Parathyroid adenoma (tissue), 2 donors: ENCODE results near the gene SLC8B1.

Experiments
- H2AFZ ChIP-seq: fragments of 300-600 bp; sonication (generic); one replicate; pipeline ENCODE4 v1.7.0; 2017; ENCODE audit warnings: antibody characterized with exemption, mild to moderate bottlenecking
- H3K27ac ChIP-seq: fragments of 300-600 bp; sonication (generic); one replicate; pipeline ENCODE4 v1.7.0; 2017
- H3K27me3 ChIP-seq: fragments of 300-600 bp; sonication (generic); one replicate; pipeline ENCODE4 v1.7.0; 2017; ENCODE audit warnings: low read length; ENCODE audit not compliant: control insufficient read depth, insufficient read depth
- H3K36me3 ChIP-seq: fragments of 300-600 bp; sonication (generic); one replicate; pipeline ENCODE4 v1.7.0; 2017; ENCODE audit warnings: low read length; ENCODE audit not compliant: control insufficient read depth, insufficient read depth
- H3K4me1 ChIP-seq: fragments of 300-600 bp; sonication (generic); one replicate; pipeline ENCODE4 v1.7.0; 2017; ENCODE audit warnings: control low read depth
- H3K4me2 ChIP-seq: fragments of 300-600 bp; sonication (generic); one replicate; pipeline ENCODE4 v1.7.0; 2017; ENCODE audit warnings: low read length
- H3K4me3 ChIP-seq: fragments of 300-600 bp; sonication (generic); one replicate; pipeline ENCODE4 v1.7.0; 2017; ENCODE audit warnings: low read depth, low read length
- H3K79me2 ChIP-seq: fragments of 300-600 bp; sonication (generic); one replicate; pipeline ENCODE4 v1.7.0; 2017; ENCODE audit warnings: control low read depth
- H3K9ac ChIP-seq: fragments of 300-600 bp; sonication (generic); one replicate; pipeline ENCODE4 v1.7.0; 2017; ENCODE audit warnings: mild to moderate bottlenecking
- H3K9me3 ChIP-seq: fragments of 300-600 bp; sonication (generic); one replicate; pipeline ENCODE4 v1.7.0; 2017; ENCODE audit warnings: low read length; ENCODE audit not compliant: control insufficient read depth
- TF ChIP-seq, protein P1 (sequence below): fragments of 300-600 bp; sonication (generic); IDR thresholded peaks from one replicate; pipeline ENCODE4 v1.7.0; 2017; ENCODE audit warnings: antibody characterized with exemption, mild to moderate bottlenecking
- donor health status: primary hyperparathyroidism.

SLC8B1 gene

DNA sequence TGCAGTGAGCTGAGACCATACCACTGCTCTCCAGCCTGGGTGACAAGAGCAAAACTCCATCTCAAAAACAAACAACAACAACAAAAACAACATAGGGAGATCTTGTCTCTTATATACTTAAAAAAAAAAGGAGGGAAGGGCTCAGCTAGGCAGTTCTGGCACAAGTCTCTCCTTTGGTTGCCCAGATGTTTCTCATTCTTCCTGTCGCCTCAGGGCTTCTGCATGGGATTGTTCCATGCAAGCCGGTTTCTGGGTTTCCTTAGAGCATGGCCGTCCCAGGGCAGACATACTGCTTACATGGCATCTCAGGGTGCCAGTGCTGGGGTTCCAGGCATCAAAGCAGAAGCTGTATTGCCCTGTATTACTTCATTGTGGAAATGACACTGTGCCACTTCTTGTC lies 5.2 kb upstream of the SLC8B1 start:
- Histone ChIP-seq H3K9me3 (no peaks in the 10 kb centered on the region), H3K9ac (no peak overlapping the region), H3K4me1 (no peaks in the 10 kb centered on the region), H3K4me3 (no peak overlapping the region), H3K4me2 (no peak overlapping the region), H3K27ac (no peak overlapping the region), H3K79me2 (no peaks in the 10 kb centered on the region), H3K27me3 (no peaks in the 10 kb centered on the region), H2AFZ (no peak overlapping the region), H3K36me3 (no peaks in the 10 kb centered on the region)
- TF ChIP-seq, protein P1, sequence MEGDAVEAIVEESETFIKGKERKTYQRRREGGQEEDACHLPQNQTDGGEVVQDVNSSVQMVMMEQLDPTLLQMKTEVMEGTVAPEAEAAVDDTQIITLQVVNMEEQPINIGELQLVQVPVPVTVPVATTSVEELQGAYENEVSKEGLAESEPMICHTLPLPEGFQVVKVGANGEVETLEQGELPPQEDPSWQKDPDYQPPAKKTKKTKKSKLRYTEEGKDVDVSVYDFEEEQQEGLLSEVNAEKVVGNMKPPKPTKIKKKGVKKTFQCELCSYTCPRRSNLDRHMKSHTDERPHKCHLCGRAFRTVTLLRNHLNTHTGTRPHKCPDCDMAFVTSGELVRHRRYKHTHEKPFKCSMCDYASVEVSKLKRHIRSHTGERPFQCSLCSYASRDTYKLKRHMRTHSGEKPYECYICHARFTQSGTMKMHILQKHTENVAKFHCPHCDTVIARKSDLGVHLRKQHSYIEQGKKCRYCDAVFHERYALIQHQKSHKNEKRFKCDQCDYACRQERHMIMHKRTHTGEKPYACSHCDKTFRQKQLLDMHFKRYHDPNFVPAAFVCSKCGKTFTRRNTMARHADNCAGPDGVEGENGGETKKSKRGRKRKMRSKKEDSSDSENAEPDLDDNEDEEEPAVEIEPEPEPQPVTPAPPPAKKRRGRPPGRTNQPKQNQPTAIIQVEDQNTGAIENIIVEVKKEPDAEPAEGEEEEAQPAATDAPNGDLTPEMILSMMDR = no peak

DNA sequence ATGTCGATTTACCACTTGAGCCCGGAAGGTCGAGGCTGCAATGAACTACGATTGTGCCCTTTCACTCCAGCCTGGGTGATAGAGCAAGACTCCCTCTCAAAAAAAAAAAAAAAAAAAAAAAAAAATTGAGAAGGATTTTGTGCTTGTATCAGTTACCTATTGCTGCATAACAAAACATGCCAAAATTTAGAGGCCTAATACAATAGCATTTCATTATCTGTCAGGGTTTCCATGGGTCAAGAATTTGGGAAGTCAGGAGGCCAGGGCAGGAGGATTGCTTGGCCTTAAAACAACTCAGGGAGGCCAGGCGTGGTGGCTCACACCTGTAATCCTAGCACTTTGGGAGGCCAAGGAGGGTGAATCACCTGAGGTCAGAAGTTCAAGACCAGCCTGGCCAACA lies 4.6 kb upstream of the SLC8B1 start:
- no peak overlapping the region for H2AFZ ChIP-seq
- no peak overlapping the region for H3K9ac ChIP-seq
- H3K27me3 ChIP-seq = no peaks in the 10 kb centered on the region
- H3K27ac ChIP-seq = no peak overlapping the region
- TF ChIP-seq, protein P1 = no peak
- no peaks in the 10 kb centered on the region for H3K79me2 ChIP-seq
- H3K4me1 ChIP-seq = no peaks in the 10 kb centered on the region
- H3K9me3 ChIP-seq = no peaks in the 10 kb centered on the region
- H3K4me3 ChIP-seq = no peak overlapping the region
- no peaks in the 10 kb centered on the region for H3K36me3 ChIP-seq
- no peak overlapping the region for H3K4me2 ChIP-seq

DNA sequence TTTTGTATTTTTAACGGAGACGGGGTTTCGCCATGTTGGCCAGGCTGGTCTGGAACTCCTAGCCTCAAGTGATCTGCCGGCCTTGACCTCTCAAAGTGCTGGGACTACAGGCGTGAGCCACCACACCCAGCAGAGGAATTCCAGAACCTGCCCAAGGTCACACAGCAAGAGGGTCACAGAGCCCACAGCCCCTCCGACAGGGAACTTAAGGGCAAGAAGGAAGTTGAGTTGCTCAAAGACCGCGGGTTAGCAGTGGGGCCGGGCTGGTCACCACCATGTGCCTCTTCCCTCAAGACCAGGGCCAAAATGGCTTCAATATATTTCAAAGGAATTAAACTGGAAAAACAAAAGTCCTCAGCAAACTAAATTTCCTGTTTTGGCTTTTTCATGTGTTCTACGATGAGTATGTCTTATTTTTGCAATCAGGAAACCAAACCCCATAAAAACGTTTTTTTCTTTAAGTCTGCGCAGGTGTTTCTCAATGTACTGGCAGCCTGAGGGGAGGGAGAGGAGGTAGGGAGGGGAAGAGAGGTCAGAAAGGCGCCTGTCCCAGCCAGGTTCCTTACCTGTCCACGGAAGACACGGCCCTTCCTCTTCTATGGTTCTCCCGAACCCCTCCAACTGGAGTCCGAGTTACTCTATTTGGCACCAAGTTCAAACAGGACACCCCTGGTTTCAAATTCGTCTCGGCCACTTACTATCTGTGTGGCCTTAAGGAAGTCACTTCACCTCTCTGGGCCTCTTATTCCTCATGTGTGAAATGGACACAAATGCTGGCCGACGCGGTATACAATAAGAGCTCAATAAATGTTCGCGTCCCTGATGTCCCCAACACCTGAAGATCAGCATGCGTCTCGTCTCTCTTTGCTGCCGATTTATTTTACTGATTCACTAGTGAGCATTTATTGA lies 778 bp downstream of the SLC8B1 start:
- Histone ChIP-seq H3K4me3 (peak overlapping the region; percentile 71), H3K4me2 (peak overlapping the region; percentile 91), H3K36me3 (no peaks in the 10 kb centered on the region), H3K27me3 (no peaks in the 10 kb centered on the region), H2AFZ (peak overlapping the region; percentile 96), H3K9me3 (no peaks in the 10 kb centered on the region), H3K9ac (no peak overlapping the region), H3K27ac (peak overlapping the region; percentile 16), H3K79me2 (no peaks in the 10 kb centered on the region), H3K4me1 (no peaks in the 10 kb centered on the region)
- TF ChIP-seq, protein P1 = no peak

- H3K9me3 ChIP-seq = no peaks in the 10 kb centered on the region
- TF ChIP-seq, protein P1 = no peak
- no peak overlapping the region for H3K27ac ChIP-seq
- no peaks in the 10 kb centered on the region for H3K36me3 ChIP-seq
- H2AFZ ChIP-seq = no peak overlapping the region
- no peaks in the 10 kb centered on the region for H3K27me3 ChIP-seq
- H3K4me2 ChIP-seq = no peak overlapping the region
- no peak overlapping the region for H3K4me3 ChIP-seq
- no peak overlapping the region for H3K9ac ChIP-seq
- no peaks in the 10 kb centered on the region for H3K4me1 ChIP-seq
- no peaks in the 10 kb centered on the region for H3K79me2 ChIP-seq
These were observed 1.5 kb downstream of the SLC8B1 start for GRCh38 chr12:113333418-113333750.
